SU-DHL-6 (cell line): ENCODE measurements around the gene BCAS3.

Experiments used
- H2AFZ ChIP-seq: fragments of 200-600 bp; sonication (generic); 2 replicates; pipeline ENCODE4 v1.6.1; 2014; ENCODE audit warnings: low read depth, mild to moderate bottlenecking, moderate library complexity, mixed read lengths, antibody characterized with exemption, low read length; ENCODE audit not compliant: severe bottlenecking
- H3F3A ChIP-seq: fragments of 200-600 bp; shearing (Covaris generic); 2 replicates; pipeline ENCODE4 v1.6.0; 2016; ENCODE audit warnings: antibody characterized with exemption, mild to moderate bottlenecking; ENCODE audit not compliant: insufficient read depth
- H3K27ac ChIP-seq: fragments of 200-600 bp; sonication (generic); 2 replicates; pipeline ENCODE4 v1.5.1; 2016; ENCODE audit warnings: low read depth, mild to moderate bottlenecking, low read length, moderate library complexity, mixed read lengths
- H3K27me3 ChIP-seq: fragments of 200-600 bp; sonication (generic), shearing (Covaris generic); 2 replicates; pipeline ENCODE4 v1.6.0; 2014; ENCODE audit warnings: mild to moderate bottlenecking, low read length
- H3K36me3 ChIP-seq: fragments of 200-600 bp; sonication (generic); 2 replicates; pipeline ENCODE4 v1.6.1; 2014; ENCODE audit warnings: mild to moderate bottlenecking, low read length, mixed read lengths
- H3K4me2 ChIP-seq: fragments of 300-600, 200-600 bp; shearing (Covaris generic), sonication (generic); 2 replicates; pipeline ENCODE4 v1.6.0; 2014; ENCODE audit warnings: low read length, low read depth, mild to moderate bottlenecking; ENCODE audit not compliant: poor library complexity, severe bottlenecking
- H3K4me3 ChIP-seq: fragments of 200-600 bp; sonication (generic); 2 replicates; pipeline ENCODE4 v1.5.1; 2014; ENCODE audit warnings: antibody characterized with exemption, low read length, mild to moderate bottlenecking, mixed read lengths; ENCODE audit not compliant: insufficient read depth, poor library complexity, severe bottlenecking
- H3K79me2 ChIP-seq: fragments of 200-600 bp; sonication (generic); 2 replicates; pipeline ENCODE4 v1.6.1; 2014; ENCODE audit warnings: mild to moderate bottlenecking, low read length, moderate library complexity; ENCODE audit not compliant: insufficient read depth
- H3K9ac ChIP-seq: fragments of 200-600 bp; sonication (generic); 2 replicates; pipeline ENCODE4 v1.7.0; 2014; ENCODE audit warnings: mild to moderate bottlenecking, low read length
- H3K9me2 ChIP-seq: fragments of 200-600 bp; sonication (generic); replicated peaks from 2 replicates; pipeline ENCODE4 v1.6.1; 2014; ENCODE audit warnings: low read length; ENCODE audit not compliant: insufficient read depth
- H3K9me3 ChIP-seq: fragments of 200-600 bp; sonication (generic); 2 replicates; pipeline ENCODE4 v1.6.1; 2014; ENCODE audit warnings: low read length, mixed read lengths; ENCODE audit not compliant: insufficient read depth
- H4K20me1 ChIP-seq: fragments of 200-600 bp; sonication (generic); 2 replicates; pipeline ENCODE4 v1.6.1; 2014; ENCODE audit warnings: low read depth, mild to moderate bottlenecking, antibody characterized with exemption, low read length, moderate library complexity, mixed read lengths
- CTCF ChIP-seq: fragments of 200-600 bp; sonication (generic); IDR thresholded peaks from one replicate; pipeline ENCODE4 v1.5.1; 2017; ENCODE audit warnings: antibody characterized with exemption, mild to moderate bottlenecking, low read length, moderate library complexity; ENCODE audit not compliant: insufficient read depth, poor library complexity, severe bottlenecking
- EZH2phosphoT487 ChIP-seq: fragments of 200-600 bp; sonication (generic), shearing (Covaris generic); conservative IDR thresholded peaks from 2 replicates; pipeline ENCODE4 v1.6.1; 2018; ENCODE audit warnings: mild to moderate bottlenecking, antibody characterized with exemption, low read length, moderate library complexity, mixed read lengths

The BCAS3 gene

GRCh38 chr17:61333136-61333535, 655.5 kb downstream of the BCAS3 start:
- Histone ChIP-seq H3K4me2 (no peak overlapping the region), H3K9me3 (no peaks in the 10 kb centered on the region), H3K36me3 (no peaks in the 10 kb centered on the region), H3F3A (no peaks in the 10 kb centered on the region), H3K79me2 (no peaks in the 10 kb centered on the region), H4K20me1 (no peaks in the 10 kb centered on the region), H3K9ac (no peak overlapping the region), H3K9me2 (no peaks in the 10 kb centered on the region), H3K4me3 (no peak overlapping the region), H3K27me3 (no peaks in the 10 kb centered on the region), H2AFZ (no peak overlapping the region), H3K27ac (no peak overlapping the region)
- TF ChIP-seq CTCF, result no peak
- no peak for TF ChIP-seq EZH2phosphoT487

- Histone ChIP-seq H4K20me1 (no peaks in the 10 kb centered on the region), H3F3A (no peaks in the 10 kb centered on the region), H3K27me3 (no peaks in the 10 kb centered on the region), H3K4me2 (no peak overlapping the region), H3K9ac (no peak overlapping the region), H3K36me3 (no peaks in the 10 kb centered on the region), H3K27ac (no peak overlapping the region), H3K79me2 (no peaks in the 10 kb centered on the region), H3K9me2 (no peaks in the 10 kb centered on the region), H3K9me3 (no peaks in the 10 kb centered on the region), H3K4me3 (no peak overlapping the region), H2AFZ (no peak overlapping the region)
- TF ChIP-seq CTCF (no peak), EZH2phosphoT487 (no peak)
Observed at GRCh38 chr17:61334673-61335072, 657.0 kb downstream of the BCAS3 start.

GRCh38 chr17:61335105-61335844, 657.6 kb downstream of the BCAS3 start:
- no peak overlapping the region for H3K27ac ChIP-seq
- H3K9me3 ChIP-seq, result no peaks in the 10 kb centered on the region
- no peaks in the 10 kb centered on the region for H3K27me3 ChIP-seq
- H3K4me2 ChIP-seq, result no peak overlapping the region
- H3K9me2 ChIP-seq, result no peaks in the 10 kb centered on the region
- H3K9ac ChIP-seq, result no peak overlapping the region
- no peaks in the 10 kb centered on the region for H3K79me2 ChIP-seq
- no peaks in the 10 kb centered on the region for H3F3A ChIP-seq
- no peak overlapping the region for H2AFZ ChIP-seq
- no peaks in the 10 kb centered on the region for H4K20me1 ChIP-seq
- H3K4me3 ChIP-seq, result no peak overlapping the region
- TF ChIP-seq CTCF (no peak), EZH2phosphoT487 (no peak)
- no peaks in the 10 kb centered on the region for H3K36me3 ChIP-seq
